Ishikawa (cell line): ENCODE results near the gene CNTNAP2.

Experiments used
- CEBPB ChIP-seq: IDR thresholded peaks from 2 replicates; pipeline ENCODE4 v1.6.1; 2012
- CREB1 ChIP-seq: IDR thresholded peaks from 2 replicates; pipeline ENCODE4 v1.6.1; 2012; ENCODE audit warnings: low read depth
- EGR1 ChIP-seq: IDR thresholded peaks from 2 replicates; pipeline ENCODE4 v1.6.1; 2012
- EP300 ChIP-seq: IDR thresholded peaks from 2 replicates; pipeline ENCODE4 v1.6.1; 2012; ENCODE audit warnings: borderline replicate concordance
- FOXM1 ChIP-seq: IDR thresholded peaks from 2 replicates; pipeline ENCODE4 v1.6.1; 2012; ENCODE audit warnings: low read depth, borderline replicate concordance
- MAX ChIP-seq: IDR thresholded peaks from 2 replicates; pipeline ENCODE4 v1.6.1; 2012
- NFIC ChIP-seq: IDR thresholded peaks from 2 replicates; pipeline ENCODE4 v1.6.1; 2012
- RAD21 ChIP-seq: IDR thresholded peaks from 2 replicates; pipeline ENCODE4 v1.6.1; 2012; ENCODE audit warnings: low read depth
- REST ChIP-seq: IDR thresholded peaks from 2 replicates; pipeline ENCODE4 v1.6.1; 2012; ENCODE audit warnings: low read depth, mild to moderate bottlenecking
- TAF1 ChIP-seq: IDR thresholded peaks from 2 replicates; pipeline ENCODE4 v1.6.1; 2012; ENCODE audit warnings: low read depth, mild to moderate bottlenecking
- TCF12 ChIP-seq: IDR thresholded peaks from 2 replicates; pipeline ENCODE4 v1.6.1; 2012; ENCODE audit warnings: low read depth
- TEAD4 ChIP-seq: IDR thresholded peaks from 2 replicates; pipeline ENCODE4 v1.6.1; 2012
- USF1 ChIP-seq: IDR thresholded peaks from 2 replicates; pipeline ENCODE4 v1.6.1; 2012
- YY1 ChIP-seq: IDR thresholded peaks from 2 replicates; pipeline ENCODE4 v1.6.1; 2012; ENCODE audit warnings: low read depth
- ZBTB7A ChIP-seq: IDR thresholded peaks from 2 replicates; pipeline ENCODE4 v1.6.1; 2012; ENCODE audit warnings: low read depth

Gene CNTNAP2

GRCh38 chr7:146397141-146397540 lies 280.5 kb downstream of the CNTNAP2 start:
- no peak for TF ChIP-seq ZBTB7A
- no peak for TF ChIP-seq TAF1
- TF ChIP-seq NFIC = no peak
- TF ChIP-seq RAD21 = no peak
- TF ChIP-seq YY1 = no peak

- TF ChIP-seq CREB1 (no peak), NFIC (no peak), TAF1 (no peak), USF1 (no peak), EGR1 (no peak), TCF12 (no peak), YY1 (no peak), EP300 (no peak), MAX (no peak)
Observed at GRCh38 chr7:146401939-146402338, 285.3 kb downstream of the CNTNAP2 start.

- no peak for TF ChIP-seq YY1
- no peak for TF ChIP-seq CEBPB
- TF ChIP-seq TCF12 = no peak
- TF ChIP-seq EGR1 = no peak
- no peak for TF ChIP-seq TEAD4
- TF ChIP-seq FOXM1 = no peak
- TF ChIP-seq TAF1 = no peak
- no peak for TF ChIP-seq NFIC
- TF ChIP-seq RAD21 = no peak
Observed at GRCh38 chr7:146405737-146406136, 289.1 kb downstream of the CNTNAP2 start.

GRCh38 chr7:146411975-146412374 lies 295.4 kb downstream of the CNTNAP2 start:
- TF ChIP-seq CEBPB (no peak), REST (no peak), MAX (no peak), NFIC (no peak)

GRCh38 chr7:146412781-146413180 lies 296.2 kb downstream of the CNTNAP2 start:
- TF ChIP-seq USF1 = no peak
- no peak for TF ChIP-seq EP300

- TF ChIP-seq EP300 = no peak
- TF ChIP-seq ZBTB7A = no peak
- TF ChIP-seq TEAD4 = no peak
- TF ChIP-seq RAD21 = no peak
- no peak for TF ChIP-seq FOXM1
- TF ChIP-seq YY1 = no peak
- TF ChIP-seq REST = no peak
- no peak for TF ChIP-seq USF1
- TF ChIP-seq MAX = no peak
- TF ChIP-seq TCF12 = no peak
Observed at GRCh38 chr7:146414373-146414772, 297.8 kb downstream of the CNTNAP2 start.

GRCh38 chr7:146414937-146415336 lies 298.3 kb downstream of the CNTNAP2 start:
- TF ChIP-seq CREB1 (no peak), USF1 (no peak), TCF12 (no peak), EP300 (no peak), YY1 (no peak), NFIC (no peak), ZBTB7A (no peak), RAD21 (no peak), FOXM1 (no peak), REST (no peak), TAF1 (no peak), EGR1 (no peak), CEBPB (no peak), TEAD4 (no peak), MAX (no peak)
